Common myeloid progenitor, CD34-positive (primary cell): ENCODE data around the gene SERPINI2. TPM values are rescaled to one million over a fixed set of nuclear protein-coding genes. Genes with fewer than 3 reads are reported as not detected.

Experiments
- CTCF ChIA-PET: fragments of 350-600 bp; sonication (Branson Sonifier 250); formaldehyde crosslinking; loops from one replicate; lab custom pipeline; 2021; ENCODE audit warnings: antibody characterized with exemption; lab: Charles Lee
- POLR2A ChIA-PET: fragments of 350-600 bp; sonication (Branson Sonifier 250); formaldehyde crosslinking; loops from one replicate; lab custom pipeline; 2021; ENCODE audit warnings: antibody characterized with exemption; lab: Charles Lee
- DNase-seq, 3 donors: peaks; one replicate each; pipeline versions ENCODE4 v3.0.0 to v3.0.0-alpha.2; 2013
- H3K27ac ChIP-seq, 2 experiments: 1 replicate in 1 of 2; 2 replicates in 1 of 2; pipeline ENCODE4 v1.7.0; 2013; ENCODE audit warnings: inconsistent platforms in 2 of 2, low read length in 2 of 2, mild to moderate bottlenecking in 2 of 2, low read depth in 1 of 2, moderate library complexity in 1 of 2; ENCODE audit not compliant: severe bottlenecking in 2 of 2, insufficient read depth in 1 of 2, poor library complexity in 1 of 2
- H3K27me3 ChIP-seq, 5 experiments: replicated peaks in 2 of 5; 1 replicate in 3 of 5; 2 replicates in 2 of 5; pipeline versions ENCODE4 v1.6.1 to v1.7.0; 2013; ENCODE audit warnings: low read length in 4 of 5, mild to moderate bottlenecking in 2 of 5, moderate library complexity in 2 of 5, inconsistent platforms in 1 of 5; ENCODE audit not compliant: insufficient read depth in 5 of 5, control insufficient read depth in 4 of 5
- H3K36me3 ChIP-seq, 4 experiments: 1 replicate in 2 of 4; 2 replicates in 2 of 4; pipeline versions ENCODE4 v1.6.1 to v1.7.0; 2013; ENCODE audit warnings: low read length in 3 of 4, control low read depth in 1 of 4, mild to moderate bottlenecking in 1 of 4; ENCODE audit not compliant: control insufficient read depth in 4 of 4, insufficient read depth in 4 of 4
- H3K4me1 ChIP-seq, 4 experiments: 1 replicate in 3 of 4; 2 replicates in 1 of 4; pipeline versions ENCODE4 v1.6.1 to v1.7.1; 2013; ENCODE audit warnings: low read length in 3 of 4, mild to moderate bottlenecking in 3 of 4, control low read depth in 1 of 4, inconsistent platforms in 1 of 4, moderate library complexity in 1 of 4; ENCODE audit not compliant: control insufficient read depth in 4 of 4, insufficient read depth in 4 of 4; ENCODE audit errors: control extremely low read depth in 1 of 4
- H3K4me3 ChIP-seq, 7 experiments: 1 replicate in 4 of 7; 2 replicates in 3 of 7; pipeline versions ENCODE4 v1.5.1 to v1.7.0; 2013; ENCODE audit warnings: mild to moderate bottlenecking in 7 of 7, low read length in 6 of 7, moderate library complexity in 6 of 7, inconsistent platforms in 2 of 7, low read depth in 2 of 7, control low read depth in 1 of 7; ENCODE audit not compliant: insufficient read depth in 4 of 7, control insufficient read depth in 1 of 7; ENCODE audit errors: extremely low read depth in 1 of 7
- H3K9me3 ChIP-seq, 5 experiments: 1 replicate in 4 of 5; 2 replicates in 1 of 5; pipeline versions ENCODE4 v1.6.1 to v1.7.1; 2013; ENCODE audit warnings: low read length in 4 of 5, mild to moderate bottlenecking in 2 of 5, inconsistent platforms in 1 of 5, low read depth in 1 of 5, moderate library complexity in 1 of 5; ENCODE audit not compliant: control insufficient read depth in 4 of 5, insufficient read depth in 2 of 5; ENCODE audit errors: control extremely low read depth in 1 of 5
- WGBS: methylation state at CpG from one replicate; pipeline ENCODE4 v1.1.5; 2013; ENCODE audit not compliant: insufficient coverage; 5-methylcytosine and 5-hydroxymethylcytosine counted together
- polyA plus RNA-seq: library from polyadenylated mRNA; unstranded; fragments of 120-200 nt; gene quantifications from one replicate; pipeline ENCODE4 v1.2.1, GENCODE V29; 2013

Gene SERPINI2
- polyA plus RNA-seq, result 9.0 TPM

DNA sequence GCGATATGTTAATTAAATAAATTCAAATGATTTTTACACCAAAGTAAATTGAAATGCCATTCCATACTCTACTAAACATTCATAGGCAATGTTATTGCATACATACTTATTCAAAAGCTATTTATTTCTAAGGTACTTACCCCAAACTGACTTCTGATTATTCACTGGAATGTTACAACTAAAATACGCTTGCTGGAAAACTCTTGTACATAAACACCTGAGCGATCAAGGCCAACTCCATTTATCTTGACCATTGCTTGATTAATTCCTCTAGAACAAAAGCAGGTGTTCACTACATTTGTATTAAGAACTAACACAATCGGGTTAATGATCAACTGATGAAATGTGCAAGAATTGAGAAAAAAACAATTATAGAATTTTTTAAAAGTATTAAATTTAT lies at the start of gene SERPINI2:
SERPINI2 (minus strand) TSS at position 180 of the 400 bp plus-strand sequence. CDS start 2,208 bp downstream, outside the sequence.
- WGBS, result 100% methylated on average over 2 of the region's 4 CpGs
- ChIA-PET POLR2A (no interaction called here), CTCF (interaction anchor here (1.0 kb wide), 1 partner anchor 25 kb away, joined by 3 read pairs; no protein-coding TSS in a partner anchor)
- no peaks in the 10 kb centered on the region for H3K9me3 ChIP-seq
- no peak within 1 kb of the TSS for H3K27ac ChIP-seq
- H3K36me3 ChIP-seq, result no peaks in the 10 kb centered on the region
- H3K4me3 ChIP-seq, result no peak within 1 kb of the TSS
- H3K27me3 ChIP-seq, result no peaks in the 10 kb centered on the region
- no peak for DNase-seq
- H3K4me1 ChIP-seq, result no peaks in the 10 kb centered on the region

GRCh38 chr3:167521006-167521355 lies 47.1 kb upstream of the SERPINI2 start:
- ChIA-PET CTCF (interaction anchor here (1.0 kb wide), 1 partner anchor 113 kb away, joined by 3 read pairs; no protein-coding TSS in a partner anchor), POLR2A (no interaction called here)
- no peak overlapping the region for H3K4me3 ChIP-seq
- peaks cover 0 to 6% (median 0%) of the 10 kb centered on the region in 5 experiments for H3K9me3 ChIP-seq
- H3K27me3 ChIP-seq, result no peaks in the 10 kb centered on the region
- no peak overlapping the region for H3K27ac ChIP-seq
- H3K36me3 ChIP-seq, result peaks cover 0 to 2% (median 0%) of the 10 kb centered on the region in 4 experiments
- peak in 1 of 3 donors; percentile 2 for DNase-seq
- no peaks in the 10 kb centered on the region for H3K4me1 ChIP-seq

- POLR2A ChIA-PET, result no interaction called here
- no peak for DNase-seq
- no CpG with 5 or more reads among the region's 2 CpGs for whole genome bisulfite sequencing
These were observed 46.6 kb upstream of the SERPINI2 start for GRCh38 chr3:167520266-167521005.

DNA sequence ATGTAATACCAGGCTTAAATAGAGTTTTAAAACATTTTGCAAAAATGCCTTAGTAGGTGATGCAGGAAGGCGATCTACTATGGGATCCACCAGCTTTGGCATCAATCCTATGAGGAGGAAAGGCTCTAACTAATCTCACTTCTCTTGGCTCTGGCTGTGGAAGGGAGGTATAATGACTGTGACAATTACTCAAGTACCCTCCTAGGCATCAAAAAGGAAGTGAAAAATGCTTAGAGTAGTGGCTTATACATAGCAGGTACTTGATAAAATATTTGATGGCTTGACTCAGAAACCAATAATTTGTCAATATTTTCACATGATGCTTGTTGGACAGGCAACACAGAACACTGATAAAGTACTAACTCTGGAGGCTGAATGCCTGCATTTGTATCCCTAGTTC lies 34.1 kb upstream of the SERPINI2 start:
- ChIA-PET CTCF (interaction anchor here (0.9 kb wide), 1 partner anchor 28 kb away, joined by 3 read pairs; no protein-coding TSS in a partner anchor), POLR2A (no interaction called here)
- peaks cover 0 to 2% (median under 1%) of the 10 kb centered on the region in 4 experiments for H3K4me1 ChIP-seq
- H3K27ac ChIP-seq, result no peak overlapping the region
- no peaks in the 10 kb centered on the region for H3K27me3 ChIP-seq
- peaks cover 0 to 17% (median 3%) of the 10 kb centered on the region in 4 experiments for H3K36me3 ChIP-seq
- WGBS, result no CpG with 5 or more reads among the region's 1 CpG
- H3K9me3 ChIP-seq, result peaks cover 0 to 9% (median 0%) of the 10 kb centered on the region in 5 experiments
- no peak overlapping the region for H3K4me3 ChIP-seq
- DNase-seq, result no peak

More at GRCh38 chr3:167520266-167521005, 46.6 kb upstream of the SERPINI2 start:
- H3K36me3 ChIP-seq, result peaks cover 0 to 2% (median 0%) of the 10 kb centered on the region in 4 experiments
- no peak overlapping the region for H3K27ac ChIP-seq
- H3K9me3 ChIP-seq, result peaks cover 0 to 6% (median 0%) of the 10 kb centered on the region in 5 experiments
- CTCF ChIA-PET, result no interaction called here
- no peaks in the 10 kb centered on the region for H3K27me3 ChIP-seq
- no peak overlapping the region for H3K4me3 ChIP-seq
- H3K4me1 ChIP-seq, result no peaks in the 10 kb centered on the region

- WGBS, result 96% methylated on average over 2 of the region's 2 CpGs
- peak in 2 of 3 donors; percentile 9 to 37 for DNase-seq
- H3K27ac ChIP-seq, result no peak overlapping the region
- H3K9me3 ChIP-seq, result no peaks in the 10 kb centered on the region
- ChIA-PET CTCF (no interaction called here), POLR2A (no interaction called here)
- no peaks in the 10 kb centered on the region for H3K27me3 ChIP-seq
- peaks cover 0 to 8% (median under 1%) of the 10 kb centered on the region in 4 experiments for H3K36me3 ChIP-seq
- peaks cover 0 to 16% (median 6%) of the 10 kb centered on the region in 4 experiments for H3K4me1 ChIP-seq
- no peak overlapping the region for H3K4me3 ChIP-seq
These were observed 28.6 kb upstream of the SERPINI2 start for GRCh38 chr3:167502401-167502800.

DNA sequence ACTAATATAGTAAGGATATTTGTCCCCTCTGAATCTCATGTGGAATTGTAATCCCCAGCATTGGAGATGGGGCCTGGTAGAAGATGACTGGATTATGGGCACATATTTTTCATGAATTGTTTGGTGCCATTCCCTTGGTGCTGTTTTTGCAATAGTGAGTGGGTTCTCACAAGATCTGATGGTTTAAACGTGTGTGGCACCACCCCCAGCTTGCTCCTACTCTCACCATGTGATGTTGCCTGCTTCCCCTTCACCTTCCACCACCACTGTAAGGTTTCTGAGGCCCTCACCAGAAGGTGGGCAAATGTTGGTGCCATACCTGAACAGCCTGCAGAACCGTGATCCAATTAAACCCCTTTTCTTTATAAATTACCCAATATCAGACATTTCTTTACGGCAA lies 28.1 kb upstream of the SERPINI2 start:
- Histone ChIP-seq H3K27ac (no peak overlapping the region), H3K36me3 (peaks cover 0 to 8% (median under 1%) of the 10 kb centered on the region in 4 experiments), H3K4me3 (no peak overlapping the region), H3K27me3 (no peaks in the 10 kb centered on the region), H3K4me1 (peaks cover 0 to 17% (median 6%) of the 10 kb centered on the region in 4 experiments), H3K9me3 (no peaks in the 10 kb centered on the region)
- 100% methylated on average over 2 of the region's 3 CpGs for WGBS
- POLR2A ChIA-PET, result no interaction called here
- DNase-seq, result no peak
- CTCF ChIA-PET, result no interaction called here

DNA sequence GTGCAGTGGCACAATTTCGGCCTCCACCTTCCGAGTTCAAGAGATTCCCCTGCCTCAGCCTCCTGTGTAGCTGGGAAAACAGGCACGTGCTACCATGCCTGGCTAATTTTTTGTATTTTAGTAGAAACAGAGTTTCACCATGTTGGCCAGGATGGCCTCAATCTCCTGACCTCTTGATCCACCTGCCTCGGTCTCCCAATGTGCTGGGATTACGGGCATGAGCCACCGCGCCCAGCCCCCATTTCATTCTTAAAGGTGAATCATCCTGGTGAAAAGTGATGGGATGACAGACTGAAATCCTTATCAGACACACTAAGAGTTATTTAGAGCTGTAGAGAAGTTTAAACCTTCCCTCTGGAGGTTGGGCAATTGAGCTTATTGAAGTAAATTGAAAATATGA lies 24.1 kb upstream of the SERPINI2 start:
- no peaks in the 10 kb centered on the region for H3K9me3 ChIP-seq
- 100% methylated on average over 2 of the region's 7 CpGs for WGBS
- no peaks in the 10 kb centered on the region for H3K27me3 ChIP-seq
- peaks cover 0 to 16% (median 4%) of the 10 kb centered on the region in 4 experiments for H3K4me1 ChIP-seq
- no peak overlapping the region for H3K27ac ChIP-seq
- H3K36me3 ChIP-seq, result peaks cover 0 to 2% (median under 1%) of the 10 kb centered on the region in 4 experiments
- DNase-seq, result no peak
- no peak overlapping the region for H3K4me3 ChIP-seq
- CTCF ChIA-PET, result no interaction called here
- POLR2A ChIA-PET, result no interaction called here
